CD4-positive, alpha-beta T cell treated with Interleukin-15 for 4 hours (primary cell): ENCODE data around the gene LENG8.
"Not testable (repeated sequence)": the region's sequence is repeated elsewhere in the genome, so short reads cannot be mapped to it uniquely, and the experiment has no call there.

Source experiments
- DNase-seq: peaks from one replicate; pipeline ENCODE4 v3.0.0-alpha.2; 2020; ENCODE audit warnings: low spot score

The LENG8 gene

GRCh38 chr19:54444737-54445136 lies 4.3 kb upstream of the LENG8 start:
- DNase-seq: no peak

GRCh38 chr19:54446349-54446748 lies 2.6 kb upstream of the LENG8 start:
- not testable (repeated sequence) for DNase-seq

DNA sequence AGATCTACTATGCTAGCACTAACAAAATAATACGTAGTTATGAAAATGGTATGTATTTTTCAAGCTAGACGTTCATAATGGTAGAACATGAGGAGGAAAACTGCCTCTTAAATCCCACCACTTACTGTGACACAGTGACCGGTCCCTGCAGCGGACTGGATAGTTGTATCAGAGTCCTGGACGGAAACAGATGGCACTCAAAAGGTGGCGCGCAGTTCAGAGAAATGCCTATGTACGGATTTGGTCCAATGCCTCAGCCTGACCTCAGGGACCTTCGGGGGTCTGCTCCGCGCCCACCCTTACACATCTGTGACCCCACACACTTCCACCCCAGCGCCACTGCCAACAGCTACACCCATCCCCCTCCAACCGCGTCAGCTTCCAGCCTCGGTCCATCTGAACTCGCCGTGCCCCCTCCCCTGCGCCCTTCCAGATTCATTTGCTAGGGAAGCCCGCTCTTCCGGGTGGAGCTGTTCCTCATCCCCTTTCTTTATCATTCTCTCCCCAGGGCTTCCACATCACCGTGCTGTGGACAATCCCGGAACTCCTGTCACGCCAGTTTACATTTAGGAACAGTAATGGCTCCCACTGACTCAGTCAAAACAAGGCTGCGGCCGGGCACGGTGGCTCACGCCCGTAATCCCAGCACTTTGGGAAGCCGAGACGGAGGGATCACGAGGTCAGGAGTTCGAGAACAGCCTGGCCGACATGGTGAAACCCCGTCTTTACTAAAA lies 792 bp upstream of the LENG8 start:
- DNase-seq: peak; percentile 21

GRCh38 chr19:54449701-54450069 lies 686 bp downstream of the LENG8 start:
- no peak for DNase-seq

DNA sequence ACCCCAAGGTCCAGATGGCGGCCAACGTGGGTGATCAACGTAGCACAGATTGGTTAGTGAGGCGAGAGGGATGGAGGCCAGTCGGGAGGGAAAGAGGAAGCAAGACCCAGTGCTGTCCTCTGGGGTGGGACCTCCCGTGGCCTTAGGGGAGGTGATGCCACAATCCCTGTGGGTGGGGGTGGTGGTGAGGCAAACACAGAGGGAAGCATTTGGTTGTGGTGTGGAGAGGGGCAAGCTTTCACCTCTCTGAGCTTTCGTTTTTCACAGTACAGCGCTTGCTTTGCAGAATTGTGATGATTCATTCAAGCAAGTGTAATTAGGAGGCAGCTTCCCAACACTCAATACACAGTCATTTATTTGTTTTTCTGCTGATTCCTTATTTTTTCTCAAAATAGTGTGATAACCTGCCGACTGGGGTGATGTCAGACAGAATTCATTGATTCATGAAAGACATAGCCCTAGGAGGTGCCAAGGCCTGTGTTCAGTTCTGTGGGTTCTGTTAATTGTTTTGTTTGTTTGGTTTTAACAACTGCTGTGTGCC lies 2.4 kb downstream of the LENG8 start:
- DNase-seq: no peak

GRCh38 chr19:54451997-54452396 lies 3.0 kb downstream of the LENG8 start:
- no peak for DNase-seq

- no peak for DNase-seq
Measured at GRCh38 chr19:54452626-54453025, 3.6 kb downstream of the LENG8 start.

DNA sequence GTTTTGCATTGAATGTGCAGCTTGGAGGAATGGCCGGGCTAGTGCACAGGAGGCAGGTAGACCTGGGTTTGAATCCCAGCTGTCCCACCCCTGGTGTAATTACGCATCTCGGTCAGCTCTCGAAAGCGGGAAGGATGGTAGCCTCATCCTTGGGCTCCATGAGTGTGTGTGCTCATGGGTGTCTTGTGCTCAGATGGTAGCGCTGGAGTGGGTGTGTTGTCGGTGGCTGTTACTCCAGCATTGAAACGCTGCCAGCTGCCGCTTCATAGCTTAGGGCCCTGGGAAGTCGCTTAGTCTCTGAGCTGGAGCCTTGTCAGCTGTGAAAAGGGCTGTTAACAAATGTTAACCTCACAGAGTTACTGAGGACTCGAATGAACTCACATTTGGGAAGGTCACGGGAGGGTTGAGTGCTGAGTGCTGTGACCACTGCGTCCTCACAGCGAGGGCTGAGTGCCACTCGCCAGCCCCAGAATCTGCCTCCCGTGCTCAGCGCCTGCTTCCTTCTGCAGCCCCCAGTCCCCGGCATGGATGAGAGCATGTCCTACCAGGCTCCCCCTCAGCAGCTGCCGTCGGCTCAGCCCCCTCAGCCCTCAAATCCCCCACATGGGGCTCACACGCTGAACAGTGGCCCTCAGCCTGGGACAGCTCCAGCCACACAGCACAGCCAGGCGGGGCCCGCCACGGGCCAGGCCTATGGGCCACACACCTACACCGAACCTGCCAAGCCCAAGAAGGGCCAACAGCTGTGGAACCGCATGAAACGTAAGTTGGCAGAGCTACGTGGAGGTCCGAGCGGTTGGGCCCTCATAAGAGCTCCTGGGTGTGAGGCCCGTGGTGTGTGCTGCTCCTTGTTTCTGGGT lies 5.2 kb downstream of the LENG8 start:
- DNase-seq: no peak

- DNase-seq: no peak
Measured at GRCh38 chr19:54454781-54455675, 6.0 kb downstream of the LENG8 start.

- no peak for DNase-seq
Measured at GRCh38 chr19:54455786-54456422, 6.9 kb downstream of the LENG8 start.

GRCh38 chr19:54456423-54457373 lies 7.7 kb downstream of the LENG8 start:
- no peak for DNase-seq

GRCh38 chr19:54457773-54458647 lies 9.0 kb downstream of the LENG8 start:
- no peak for DNase-seq

DNA sequence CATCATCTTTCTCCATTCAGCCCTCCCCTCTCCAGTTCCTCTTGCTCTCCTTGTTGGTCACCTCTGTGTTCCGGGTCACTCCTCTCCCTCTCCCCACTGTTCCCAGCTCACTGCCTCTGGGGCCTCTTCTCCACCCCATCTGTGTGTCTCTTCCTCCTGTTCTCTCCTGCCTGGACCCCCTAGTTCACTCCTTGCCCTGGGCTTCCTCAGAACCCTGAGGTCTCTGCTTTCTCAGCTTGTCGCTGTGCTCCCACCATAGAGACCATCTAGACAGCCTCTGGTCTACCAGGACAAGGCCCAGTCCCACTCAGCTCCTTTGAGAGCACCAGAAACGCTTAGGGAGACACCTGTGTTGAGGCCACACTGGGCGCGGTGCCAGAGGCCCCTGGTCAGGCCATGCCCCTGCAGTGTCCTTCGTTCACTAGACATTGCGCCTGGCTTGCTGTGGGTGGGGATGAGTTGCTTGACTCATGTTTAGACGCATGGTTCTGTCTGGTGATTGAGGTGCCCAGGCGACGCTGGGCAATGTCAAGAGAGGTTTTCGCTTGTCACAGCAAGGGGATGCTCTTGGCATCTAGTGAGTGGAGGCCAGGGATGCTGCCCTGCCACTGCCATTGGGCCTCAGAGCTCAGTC lies 9.8 kb downstream of the LENG8 start:
- DNase-seq: no peak

DNA sequence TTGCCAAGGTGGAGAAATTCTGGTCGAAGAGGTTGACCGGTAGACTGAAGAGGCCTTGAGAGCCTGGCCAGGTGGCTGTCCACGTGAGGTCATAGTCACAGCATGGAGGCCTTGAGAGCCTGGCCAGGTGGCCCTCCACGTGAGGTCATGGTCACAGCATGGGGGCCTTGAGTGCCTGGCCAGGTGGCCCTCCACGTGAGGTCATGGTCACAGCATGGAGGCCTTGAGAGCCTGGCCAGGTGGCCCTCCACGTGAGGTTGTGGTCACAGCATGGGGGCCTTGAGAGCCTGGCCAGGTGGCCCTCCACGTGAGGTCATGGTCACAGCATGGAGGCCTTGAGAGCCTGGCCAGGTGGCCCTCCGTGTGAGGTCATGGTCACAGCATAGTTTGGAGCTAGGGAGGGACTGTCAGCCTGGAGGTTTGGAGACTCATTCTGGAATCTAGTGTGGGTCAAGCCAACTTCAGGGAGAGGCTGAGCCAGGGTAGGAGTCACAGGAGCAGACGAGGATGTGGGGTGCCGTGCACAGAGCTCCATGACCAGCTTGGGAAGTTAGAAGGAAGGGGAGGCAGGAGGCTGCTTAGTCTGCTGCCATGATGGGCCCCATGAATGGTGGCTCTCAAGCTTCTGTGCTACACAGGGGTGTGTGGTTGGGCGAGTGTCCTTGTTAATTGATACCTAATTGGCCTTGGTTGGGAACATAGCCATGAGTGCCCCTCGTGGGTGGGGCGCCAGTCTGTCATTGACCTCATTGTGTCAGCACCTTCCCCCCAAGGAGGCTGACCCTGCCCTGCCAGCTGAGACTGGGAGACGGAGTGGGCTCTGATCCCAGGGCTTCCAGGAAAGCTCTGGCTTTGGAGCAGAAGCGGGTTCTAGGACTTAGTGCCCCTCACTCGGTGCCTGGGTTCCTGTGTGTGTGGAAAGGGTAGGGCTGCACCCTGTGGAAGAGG lies 10.6 kb downstream of the LENG8 start:
- no peak for DNase-seq

DNA sequence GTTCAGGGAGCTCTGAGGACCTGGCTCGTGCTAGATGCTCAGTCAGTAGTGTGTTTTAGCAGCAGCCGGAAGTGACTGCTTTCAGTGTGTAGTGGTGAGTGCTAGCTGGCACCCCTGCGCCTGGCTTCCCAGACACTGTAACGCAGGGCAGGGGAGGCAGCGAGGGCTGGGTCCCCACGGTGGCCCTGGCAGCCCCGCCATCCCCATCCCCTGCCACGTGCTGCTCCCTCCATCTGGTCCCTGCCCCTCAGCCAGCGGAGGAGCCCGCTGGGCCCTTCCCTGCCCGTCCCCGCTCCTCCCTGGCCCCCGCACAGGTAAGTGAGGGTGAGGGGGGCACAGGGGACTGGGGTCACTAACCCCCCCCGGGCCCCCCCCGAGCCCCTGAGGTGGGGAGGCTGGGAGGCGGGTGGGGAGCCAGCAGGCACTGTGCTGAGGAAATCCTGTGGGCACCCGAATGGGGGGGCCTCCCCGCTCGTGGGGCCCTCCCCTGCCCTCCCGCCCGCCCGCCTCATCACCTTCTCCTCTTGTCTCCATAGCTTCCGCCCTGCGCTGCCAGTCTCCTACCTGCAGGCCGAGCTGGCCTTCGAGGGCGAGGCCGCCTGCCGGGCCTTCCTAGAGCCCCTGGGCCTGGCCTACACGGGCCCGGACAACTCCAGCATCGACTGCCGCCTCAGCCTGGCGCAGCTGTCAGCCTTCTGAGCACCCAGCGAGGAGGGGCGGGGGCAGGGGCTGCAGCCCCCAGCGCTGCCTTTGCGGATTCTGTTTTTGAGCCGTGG lies 11.4 kb downstream of the LENG8 start:
- DNase-seq: no peak

DNA sequence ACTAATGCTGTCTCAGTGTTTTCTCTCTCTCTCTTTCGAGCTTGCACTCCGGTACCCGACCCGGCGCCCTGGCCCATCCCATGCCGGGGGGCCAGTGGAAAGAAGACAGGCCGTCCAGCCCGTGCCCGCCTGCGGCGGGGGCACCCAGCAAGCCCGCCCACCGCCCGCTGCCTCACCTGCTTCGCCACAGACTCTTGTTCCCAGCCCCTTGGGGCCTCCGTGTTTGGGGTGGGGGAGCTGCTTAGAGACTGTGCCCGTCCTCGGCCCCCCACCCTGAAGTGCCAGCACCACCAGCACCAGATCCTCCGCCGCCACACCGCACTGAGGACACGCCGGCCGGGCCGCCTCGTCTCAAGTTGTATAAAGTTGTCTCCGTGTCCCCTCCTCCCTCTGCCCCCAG lies 12.2 kb downstream of the LENG8 start:
- DNase-seq: no peak

DNA sequence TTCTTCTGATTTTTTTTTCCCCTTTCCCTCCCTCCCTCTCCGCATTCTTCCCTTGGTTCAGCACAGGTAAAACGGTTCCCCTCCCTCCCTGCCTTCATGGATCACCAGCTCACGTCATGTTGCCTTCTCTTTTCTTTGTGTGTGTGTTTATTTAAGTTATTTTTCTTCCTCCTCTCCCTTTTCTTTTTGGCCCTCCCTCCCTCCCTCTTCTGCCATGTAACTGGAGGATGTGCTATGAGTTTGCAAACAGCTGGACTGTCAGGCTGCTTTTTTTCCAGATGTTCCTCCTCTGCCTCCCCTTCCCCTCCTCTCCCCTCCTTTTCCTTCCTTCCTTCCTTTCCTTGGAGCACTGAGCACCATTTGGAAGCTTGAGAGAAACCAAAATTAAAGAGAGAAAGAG lies 12.6 kb downstream of the LENG8 start:
- no peak for DNase-seq
